Measurements from ENCODE around the gene ILKAP. TPM values are rescaled to one million over a fixed set of nuclear protein-coding genes. Genes with fewer than 3 reads are reported as not detected.

The ILKAP gene
- polyA plus RNA-seq, 1 donor from 2014 or later, result 78.5 TPM

GRCh38 chr2:238140721-238141540 is 62.6 kb downstream of the ILKAP start:
- no peak overlapping the region for H3K4me3 ChIP-seq (ENCODE audit: low read length)
- TF ChIP-seq SMC3 (conservative IDR thresholded peaks at IDR 0.05; ENCODE audit: poor library complexity) (no peak), POLR2AphosphoS5 (IDR thresholded peaks at IDR 0.05) (no peak), MXI1 (conservative IDR thresholded peaks at IDR 0.05; ENCODE audit: poor library complexity, severe bottlenecking) (no peak), TAF1 (IDR thresholded peaks at IDR 0.05; ENCODE audit: low read depth) (no peak), RAD21 (conservative IDR thresholded peaks at IDR 0.05) (no peak), EP300 (conservative IDR thresholded peaks at IDR 0.05; ENCODE audit: poor library complexity, severe bottlenecking) (no peak), REST (IDR thresholded peaks at IDR 0.05; ENCODE audit: borderline replicate concordance) (no peak), CTCF (IDR thresholded peaks at IDR 0.05; ENCODE audit: poor library complexity, severe bottlenecking) (no peak), EZH2 (IDR thresholded peaks at IDR 0.05; ENCODE audit: borderline replicate concordance, insufficient read depth, low read length, poor library complexity, severe bottlenecking) (no peak)
- H4K20me1 ChIP-seq (ENCODE audit: insufficient read depth), result no peaks in the 10 kb centered on the region
- H3K36me3 ChIP-seq (ENCODE audit: insufficient read depth, low read length), result no peaks in the 10 kb centered on the region
- H3K9me2 ChIP-seq (ENCODE audit: insufficient read depth, low read length), result no peaks in the 10 kb centered on the region
- no peaks in the 10 kb centered on the region for H3K9me3 ChIP-seq (ENCODE audit: low read length)
- no peak overlapping the region for H3K9ac ChIP-seq (ENCODE audit: low read length)
- no peak overlapping the region for H3K4me2 ChIP-seq (ENCODE audit: low read length)
- H3F3A ChIP-seq (ENCODE audit: insufficient read depth, low read length, poor library complexity, severe bottlenecking), result no peaks in the 10 kb centered on the region
- H3K79me2 ChIP-seq (replicated peaks; ENCODE audit: insufficient read depth, low read length), result no peaks in the 10 kb centered on the region
- no peak overlapping the region for H3K27ac ChIP-seq (ENCODE audit: low read length)
- no peak overlapping the region for H2AFZ ChIP-seq (ENCODE audit: low read depth, low read length)
- no peaks in the 10 kb centered on the region for H3K27me3 ChIP-seq (ENCODE audit: insufficient read depth, low read depth, low read length)

- no peaks in the 10 kb centered on the region for H3K27me3 ChIP-seq (ENCODE audit: insufficient read depth, low read depth, low read length)
- H3K9me3 ChIP-seq (ENCODE audit: low read length), result no peaks in the 10 kb centered on the region
- H3K4me3 ChIP-seq (ENCODE audit: low read length), result no peak overlapping the region
- H3K9ac ChIP-seq (ENCODE audit: low read length), result no peak overlapping the region
- no peaks in the 10 kb centered on the region for H4K20me1 ChIP-seq (ENCODE audit: insufficient read depth)
- no peak overlapping the region for H3K4me2 ChIP-seq (ENCODE audit: low read length)
- no peaks in the 10 kb centered on the region for H3K36me3 ChIP-seq (ENCODE audit: insufficient read depth, low read length)
- no peak overlapping the region for H3K27ac ChIP-seq (ENCODE audit: low read length)
- no peak overlapping the region for H2AFZ ChIP-seq (ENCODE audit: low read depth, low read length)
- H3K79me2 ChIP-seq (replicated peaks; ENCODE audit: insufficient read depth, low read length), result no peaks in the 10 kb centered on the region
- no peaks in the 10 kb centered on the region for H3K9me2 ChIP-seq (ENCODE audit: insufficient read depth, low read length)
- no peaks in the 10 kb centered on the region for H3F3A ChIP-seq (ENCODE audit: insufficient read depth, low read length, poor library complexity, severe bottlenecking)
- no peak for TF ChIP-seq REST (IDR thresholded peaks at IDR 0.05; ENCODE audit: borderline replicate concordance)
- no peak for TF ChIP-seq RAD21 (conservative IDR thresholded peaks at IDR 0.05)
- TF ChIP-seq MXI1 (conservative IDR thresholded peaks at IDR 0.05; ENCODE audit: poor library complexity, severe bottlenecking), result no peak
- no peak for TF ChIP-seq EZH2 (IDR thresholded peaks at IDR 0.05; ENCODE audit: borderline replicate concordance, insufficient read depth, low read length, poor library complexity, severe bottlenecking)
- TF ChIP-seq TAF1 (IDR thresholded peaks at IDR 0.05; ENCODE audit: low read depth), result no peak
- TF ChIP-seq CTCF (IDR thresholded peaks at IDR 0.05; ENCODE audit: poor library complexity, severe bottlenecking), result no peak
- TF ChIP-seq SMC3 (conservative IDR thresholded peaks at IDR 0.05; ENCODE audit: poor library complexity), result no peak
- TF ChIP-seq EP300 (conservative IDR thresholded peaks at IDR 0.05; ENCODE audit: poor library complexity, severe bottlenecking), result no peak
- no peak for TF ChIP-seq POLR2AphosphoS5 (IDR thresholded peaks at IDR 0.05)
These were observed 63.5 kb downstream of the ILKAP start for GRCh38 chr2:238140040-238140439.
